GM12878 (cell line): ENCODE results near the gene VDR. TPM values are rescaled to one million over a fixed set of nuclear protein-coding genes. Genes with fewer than 3 reads are reported as not detected.

ENCODE experiments used
- BACH1 ChIP-seq: fragments of 450-650 bp; IDR thresholded peaks from 2 replicates; pipeline ENCODE4 v1.6.1; 2017; ENCODE audit warnings: mild to moderate bottlenecking, borderline replicate concordance
- HDAC2 ChIP-seq: fragments of 200-600 bp; sonication (generic); IDR thresholded peaks from 2 replicates; pipeline ENCODE4 v1.6.1; 2017
- JUNB ChIP-seq: IDR thresholded peaks from 2 replicates; pipeline ENCODE4 v1.6.1; 2016; ENCODE audit warnings: antibody characterized with exemption, mild to moderate bottlenecking
- JUND ChIP-seq: IDR thresholded peaks from 2 replicates; pipeline ENCODE4 v1.6.1; 2012; ENCODE audit warnings: low read depth, mild to moderate bottlenecking, low read length, improper control_type of control experiment, moderate library complexity
- KLF5 ChIP-seq: fragments of 450-650 bp; IDR thresholded peaks from 2 replicates; pipeline ENCODE4 v1.6.1; 2014; ENCODE audit warnings: mild to moderate bottlenecking; ENCODE audit not compliant: partially characterized antibody
- NBN ChIP-seq: fragments of 450-650 bp; IDR thresholded peaks from 2 replicates; pipeline ENCODE4 v1.6.1; 2016
- NR2C2 ChIP-seq: IDR thresholded peaks from 2 replicates; pipeline ENCODE4 v1.6.1; 2011; ENCODE audit warnings: borderline replicate concordance, low read depth; ENCODE audit not compliant: control insufficient read depth, insufficient read length
- POU2F2 ChIP-seq: IDR thresholded peaks from 3 replicates; pipeline ENCODE4 v1.6.1; 2011; ENCODE audit warnings: low read depth, mild to moderate bottlenecking, low read length, borderline replicate concordance
- RBBP5 ChIP-seq: fragments of 200-600 bp; sonication (generic); conservative IDR thresholded peaks from 2 replicates; pipeline ENCODE4 v1.6.1; 2016
- RUNX3 ChIP-seq: IDR thresholded peaks from 2 replicates; pipeline ENCODE4 v1.6.1; 2012; ENCODE audit warnings: low read length, inconsistent platforms
- SIN3A ChIP-seq: IDR thresholded peaks from 2 replicates; pipeline ENCODE4 v1.6.1; 2012; ENCODE audit warnings: low read depth, low read length, improper control_type of control experiment
- SP1 ChIP-seq: IDR thresholded peaks from one replicate; pipeline ENCODE4 v1.6.1; 2011; ENCODE audit warnings: low read depth, low read length
- SREBF2 ChIP-seq: IDR thresholded peaks from 2 replicates; pipeline ENCODE4 v1.6.1; 2012; ENCODE audit warnings: mild to moderate bottlenecking, low read length
- SUZ12 ChIP-seq: fragments of 200-600 bp; sonication (generic); IDR thresholded peaks from one replicate; pipeline ENCODE4 v1.6.1; 2018; ENCODE audit warnings: antibody characterized with exemption, mild to moderate bottlenecking; ENCODE audit not compliant: unreplicated experiment
- TBL1XR1 ChIP-seq: IDR thresholded peaks from 2 replicates; pipeline ENCODE4 v1.6.1; 2012; ENCODE audit warnings: low read depth, low read length, improper control_type of control experiment
- ZNF24 ChIP-seq: fragments of 450-650 bp; IDR thresholded peaks from 2 replicates; pipeline ENCODE4 v1.6.1; 2017; ENCODE audit warnings: antibody characterized with exemption, mild to moderate bottlenecking
- ZSCAN29 ChIP-seq: fragments of 450-650 bp; IDR thresholded peaks from 2 replicates; pipeline ENCODE4 v1.6.1; 2017; ENCODE audit warnings: mild to moderate bottlenecking, moderate library complexity
- polyA plus RNA-seq, 11 experiments: library from polyadenylated mRNA; depleted of rRNA in 4 of 11; unstranded in 6 of 11; stranded (reverse) in 5 of 11; fragments of >200 nt; fragmentation: Nextera tagmentation in 4 of 11; fragmentation: Illumina TruSeq in 1 of 11; extraction: Ambion mirVana in 4 of 11; extraction: Trizol in 1 of 11; gene quantifications; 1 replicate in 1 of 11; 2 replicates in 10 of 11; pipeline versions ENCODE4 v1.2.1 to v1.2.3, GENCODE V29; 2011 to 2016; ENCODE audit warnings: inconsistent platforms in 2 of 11, missing spikeins in 2 of 11, low read depth in 1 of 11
- total RNA-seq, 4 experiments: library from RNA; depleted of rRNA in 3 of 4; stranded (reverse); fragments of >200 nt in 3 of 4; fragmentation: Illumina TruSeq in 1 of 4; extraction: Trizol in 1 of 4; gene quantifications; 2 replicates each; pipeline versions ENCODE4 v1.2.1 to v1.2.3, GENCODE V29; 2013 to 2021
- TF ChIP-seq, protein P1 (sequence below): fragments of 450-650 bp; formaldehyde crosslinking; IDR thresholded peaks from 2 replicates; pipeline ENCODE4 v1.4.0; 2020; ENCODE audit warnings: mild to moderate bottlenecking, moderate library complexity
- TF ChIP-seq, protein P2 (sequence below): IDR thresholded peaks from 2 replicates; pipeline ENCODE4 v1.6.1; 2011; ENCODE audit warnings: low read depth, mild to moderate bottlenecking, low read length, moderate library complexity, borderline replicate concordance; ENCODE audit errors: extremely low read depth
- TF ChIP-seq, protein P3 (sequence below): fragments of 450-650 bp; IDR thresholded peaks from 2 replicates; pipeline ENCODE4 v1.6.1; 2018; ENCODE audit warnings: mild to moderate bottlenecking, low read depth, moderate library complexity; ENCODE audit not compliant: partially characterized antibody
- TF ChIP-seq, protein P4 (sequence below): fragments of 450-650 bp; IDR thresholded peaks from 2 replicates; pipeline ENCODE4 v1.6.1; 2017; ENCODE audit warnings: mild to moderate bottlenecking, moderate library complexity

The VDR gene
- total and polyA plus RNA-seq, 10 of the 15 experiments (the other 5 are each of a cell fraction or from before 2014, with no cell fraction given) = 0.27 to 7.9 (median 3.0) TPM

DNA sequence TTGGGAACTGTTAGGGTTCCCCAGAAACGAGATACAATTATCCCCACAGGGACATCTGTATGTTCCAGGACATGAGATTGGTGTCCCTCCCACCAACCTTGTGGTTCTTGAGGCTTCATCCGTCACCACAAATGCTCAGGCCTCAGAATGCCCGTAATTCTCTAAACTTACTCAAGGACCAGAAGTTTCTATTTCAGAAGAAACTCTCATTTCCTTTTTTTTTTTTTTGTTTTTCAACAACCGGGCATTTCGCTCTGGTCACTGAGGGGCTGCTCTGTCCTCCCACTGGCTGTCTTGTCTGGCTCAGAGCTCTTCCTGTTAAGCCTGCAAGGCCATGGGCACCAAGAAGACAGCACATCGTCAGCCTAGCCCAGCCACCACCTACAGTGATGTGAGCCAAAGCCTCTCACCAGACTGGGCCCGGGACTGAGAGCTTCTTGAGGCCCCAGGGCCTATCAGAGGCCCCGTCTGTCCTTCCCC, 36.2 kb downstream of the VDR start (continued):
- TF ChIP-seq, protein P1, sequence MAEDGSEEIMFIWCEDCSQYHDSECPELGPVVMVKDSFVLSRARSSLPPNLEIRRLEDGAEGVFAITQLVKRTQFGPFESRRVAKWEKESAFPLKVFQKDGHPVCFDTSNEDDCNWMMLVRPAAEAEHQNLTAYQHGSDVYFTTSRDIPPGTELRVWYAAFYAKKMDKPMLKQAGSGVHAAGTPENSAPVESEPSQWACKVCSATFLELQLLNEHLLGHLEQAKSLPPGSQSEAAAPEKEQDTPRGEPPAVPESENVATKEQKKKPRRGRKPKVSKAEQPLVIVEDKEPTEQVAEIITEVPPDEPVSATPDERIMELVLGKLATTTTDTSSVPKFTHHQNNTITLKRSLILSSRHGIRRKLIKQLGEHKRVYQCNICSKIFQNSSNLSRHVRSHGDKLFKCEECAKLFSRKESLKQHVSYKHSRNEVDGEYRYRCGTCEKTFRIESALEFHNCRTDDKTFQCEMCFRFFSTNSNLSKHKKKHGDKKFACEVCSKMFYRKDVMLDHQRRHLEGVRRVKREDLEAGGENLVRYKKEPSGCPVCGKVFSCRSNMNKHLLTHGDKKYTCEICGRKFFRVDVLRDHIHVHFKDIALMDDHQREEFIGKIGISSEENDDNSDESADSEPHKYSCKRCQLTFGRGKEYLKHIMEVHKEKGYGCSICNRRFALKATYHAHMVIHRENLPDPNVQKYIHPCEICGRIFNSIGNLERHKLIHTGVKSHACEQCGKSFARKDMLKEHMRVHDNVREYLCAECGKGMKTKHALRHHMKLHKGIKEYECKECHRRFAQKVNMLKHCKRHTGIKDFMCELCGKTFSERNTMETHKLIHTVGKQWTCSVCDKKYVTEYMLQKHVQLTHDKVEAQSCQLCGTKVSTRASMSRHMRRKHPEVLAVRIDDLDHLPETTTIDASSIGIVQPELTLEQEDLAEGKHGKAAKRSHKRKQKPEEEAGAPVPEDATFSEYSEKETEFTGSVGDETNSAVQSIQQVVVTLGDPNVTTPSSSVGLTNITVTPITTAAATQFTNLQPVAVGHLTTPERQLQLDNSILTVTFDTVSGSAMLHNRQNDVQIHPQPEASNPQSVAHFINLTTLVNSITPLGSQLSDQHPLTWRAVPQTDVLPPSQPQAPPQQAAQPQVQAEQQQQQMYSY (CRISPR knock-in tag) = no peak
- TF ChIP-seq RUNX3 (peak; percentile 98), NBN (no peak; the same call in 1 of the 2 replicates), TBL1XR1 (peak; percentile 67; the same call in 1 of the 2 replicates), RBBP5 (no peak), ZNF24 (no peak), SUZ12 (no peak), SIN3A (no peak), JUNB (no peak), POU2F2 (0 out of 3 replicates have a peak, but pooled peaks have one; percentile 31), ZSCAN29 (no peak), SREBF2 (no peak), HDAC2 (no peak), SP1 (no peak), KLF5 (no peak), BACH1 (no peak), JUND (no peak), NR2C2 (no peak)
- TF ChIP-seq, protein P2, sequence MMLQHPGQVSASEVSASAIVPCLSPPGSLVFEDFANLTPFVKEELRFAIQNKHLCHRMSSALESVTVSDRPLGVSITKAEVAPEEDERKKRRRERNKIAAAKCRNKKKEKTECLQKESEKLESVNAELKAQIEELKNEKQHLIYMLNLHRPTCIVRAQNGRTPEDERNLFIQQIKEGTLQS = no peak
- TF ChIP-seq, protein P3, sequence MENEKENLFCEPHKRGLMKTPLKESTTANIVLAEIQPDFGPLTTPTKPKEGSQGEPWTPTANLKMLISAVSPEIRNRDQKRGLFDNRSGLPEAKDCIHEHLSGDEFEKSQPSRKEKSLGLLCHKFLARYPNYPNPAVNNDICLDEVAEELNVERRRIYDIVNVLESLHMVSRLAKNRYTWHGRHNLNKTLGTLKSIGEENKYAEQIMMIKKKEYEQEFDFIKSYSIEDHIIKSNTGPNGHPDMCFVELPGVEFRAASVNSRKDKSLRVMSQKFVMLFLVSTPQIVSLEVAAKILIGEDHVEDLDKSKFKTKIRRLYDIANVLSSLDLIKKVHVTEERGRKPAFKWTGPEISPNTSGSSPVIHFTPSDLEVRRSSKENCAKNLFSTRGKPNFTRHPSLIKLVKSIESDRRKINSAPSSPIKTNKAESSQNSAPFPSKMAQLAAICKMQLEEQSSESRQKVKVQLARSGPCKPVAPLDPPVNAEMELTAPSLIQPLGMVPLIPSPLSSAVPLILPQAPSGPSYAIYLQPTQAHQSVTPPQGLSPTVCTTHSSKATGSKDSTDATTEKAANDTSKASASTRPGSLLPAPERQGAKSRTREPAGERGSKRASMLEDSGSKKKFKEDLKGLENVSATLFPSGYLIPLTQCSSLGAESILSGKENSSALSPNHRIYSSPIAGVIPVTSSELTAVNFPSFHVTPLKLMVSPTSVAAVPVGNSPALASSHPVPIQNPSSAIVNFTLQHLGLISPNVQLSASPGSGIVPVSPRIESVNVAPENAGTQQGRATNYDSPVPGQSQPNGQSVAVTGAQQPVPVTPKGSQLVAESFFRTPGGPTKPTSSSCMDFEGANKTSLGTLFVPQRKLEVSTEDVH = no peak
- TF ChIP-seq, protein P4, sequence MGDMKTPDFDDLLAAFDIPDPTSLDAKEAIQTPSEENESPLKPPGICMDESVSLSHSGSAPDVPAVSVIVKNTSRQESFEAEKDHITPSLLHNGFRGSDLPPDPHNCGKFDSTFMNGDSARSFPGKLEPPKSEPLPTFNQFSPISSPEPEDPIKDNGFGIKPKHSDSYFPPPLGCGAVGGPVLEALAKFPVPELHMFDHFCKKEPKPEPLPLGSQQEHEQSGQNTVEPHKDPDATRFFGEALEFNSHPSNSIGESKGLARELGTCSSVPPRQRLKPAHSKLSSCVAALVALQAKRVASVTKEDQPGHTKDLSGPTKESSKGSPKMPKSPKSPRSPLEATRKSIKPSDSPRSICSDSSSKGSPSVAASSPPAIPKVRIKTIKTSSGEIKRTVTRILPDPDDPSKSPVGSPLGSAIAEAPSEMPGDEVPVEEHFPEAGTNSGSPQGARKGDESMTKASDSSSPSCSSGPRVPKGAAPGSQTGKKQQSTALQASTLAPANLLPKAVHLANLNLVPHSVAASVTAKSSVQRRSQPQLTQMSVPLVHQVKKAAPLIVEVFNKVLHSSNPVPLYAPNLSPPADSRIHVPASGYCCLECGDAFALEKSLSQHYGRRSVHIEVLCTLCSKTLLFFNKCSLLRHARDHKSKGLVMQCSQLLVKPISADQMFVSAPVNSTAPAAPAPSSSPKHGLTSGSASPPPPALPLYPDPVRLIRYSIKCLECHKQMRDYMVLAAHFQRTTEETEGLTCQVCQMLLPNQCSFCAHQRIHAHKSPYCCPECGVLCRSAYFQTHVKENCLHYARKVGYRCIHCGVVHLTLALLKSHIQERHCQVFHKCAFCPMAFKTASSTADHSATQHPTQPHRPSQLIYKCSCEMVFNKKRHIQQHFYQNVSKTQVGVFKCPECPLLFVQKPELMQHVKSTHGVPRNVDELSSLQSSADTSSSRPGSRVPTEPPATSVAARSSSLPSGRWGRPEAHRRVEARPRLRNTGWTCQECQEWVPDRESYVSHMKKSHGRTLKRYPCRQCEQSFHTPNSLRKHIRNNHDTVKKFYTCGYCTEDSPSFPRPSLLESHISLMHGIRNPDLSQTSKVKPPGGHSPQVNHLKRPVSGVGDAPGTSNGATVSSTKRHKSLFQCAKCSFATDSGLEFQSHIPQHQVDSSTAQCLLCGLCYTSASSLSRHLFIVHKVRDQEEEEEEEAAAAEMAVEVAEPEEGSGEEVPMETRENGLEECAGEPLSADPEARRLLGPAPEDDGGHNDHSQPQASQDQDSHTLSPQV = no peak
